B cell (primary cell): ENCODE data around the gene KPNA4. TPM values are rescaled to one million over a fixed set of nuclear protein-coding genes. Genes with fewer than 3 reads are reported as not detected.

Experiments
- ATAC-seq: fragments of 200-7000 bp; cut with Tn5 transposase; one replicate; pipeline ENCODE4 v1.10.0; 2021; ENCODE audit warnings: low read depth, mild to moderate bottlenecking, moderate number of reproducible peaks, moderate library complexity
- CTCF ChIA-PET: fragments of 350-600 bp; sonication (Branson Sonifier 250); formaldehyde crosslinking; loops from one replicate; lab custom pipeline; 2021; ENCODE audit warnings: antibody characterized with exemption, inconsistent platforms; lab: Charles Lee
- POLR2A ChIA-PET: fragments of 350-600 bp; sonication (Branson Sonifier 250); formaldehyde crosslinking; loops from one replicate; lab custom pipeline; 2021; ENCODE audit warnings: antibody characterized with exemption; lab: Charles Lee
- DNase-seq: peaks from one replicate; pipeline ENCODE4 v3.0.0; 2013
- H2AFZ ChIP-seq: 2 replicates; pipeline ENCODE4 v1.6.1; 2012; ENCODE audit warnings: mild to moderate bottlenecking, low read depth, low read length; ENCODE audit not compliant: insufficient read depth, poor library complexity, severe bottlenecking
- H3K27ac ChIP-seq, 2 donors: 1 replicate in 1 of 2; 2 replicates in 1 of 2; pipeline ENCODE4 v1.5.1; 2012 to 2013; ENCODE audit warnings: low read length in 2 of 2, mild to moderate bottlenecking in 2 of 2, moderate library complexity in 1 of 2
- H3K27me3 ChIP-seq, 4 experiments: fragments of 200-600 bp in 1 of 4; sonication (generic) in 1 of 4; replicated peaks in 1 of 4; 1 replicate in 2 of 4; 2 replicates in 2 of 4; pipeline versions ENCODE4 v1.6.1 to v1.7.0; 2013 to 2016; ENCODE audit warnings: low read length in 3 of 4, mild to moderate bottlenecking in 2 of 4, mixed read lengths in 1 of 4, moderate library complexity in 1 of 4; ENCODE audit not compliant: insufficient read depth in 4 of 4, control insufficient read depth in 3 of 4; ENCODE audit errors: control extremely low read depth in 1 of 4
- H3K36me3 ChIP-seq, 2 experiments: replicated peaks in 1 of 2; 1 replicate in 1 of 2; 2 replicates in 1 of 2; pipeline versions ENCODE4 v1.6.1 to v1.7.1; 2013; ENCODE audit warnings: low read length in 1 of 2; ENCODE audit not compliant: insufficient read depth in 2 of 2, control insufficient read depth in 1 of 2; ENCODE audit errors: control extremely low read depth in 1 of 2, extremely low read depth in 1 of 2
- H3K4me1 ChIP-seq, 2 donors: fragments of 200-600 bp in 1 of 2; sonication (generic) in 1 of 2; 1 replicate in 1 of 2; 2 replicates in 1 of 2; pipeline versions ENCODE4 v1.5.1 to v1.6.1; 2013 to 2017; ENCODE audit warnings: low read length in 2 of 2; ENCODE audit not compliant: control insufficient read depth in 2 of 2, insufficient read depth in 2 of 2
- H3K4me2 ChIP-seq: replicated peaks from 2 replicates; pipeline ENCODE3; 2012; ENCODE audit warnings: mild to moderate bottlenecking, low read depth, low read length; ENCODE audit not compliant: poor library complexity, severe bottlenecking
- H3K4me3 ChIP-seq, 5 experiments: fragments of 200-600 bp in 1 of 5; sonication (generic) in 1 of 5; 1 replicate in 3 of 5; 2 replicates in 2 of 5; pipeline versions ENCODE4 v1.5.1 to v1.7.0; 2011 to 2016; ENCODE audit warnings: low read length in 4 of 5, mild to moderate bottlenecking in 4 of 5, low read depth in 2 of 5, control low read depth in 1 of 5, moderate library complexity in 1 of 5; ENCODE audit not compliant: insufficient read depth in 1 of 5; ENCODE audit errors: control extremely low read depth in 1 of 5, extremely low read depth in 1 of 5
- H3K79me2 ChIP-seq: fragments of 200-600 bp; sonication (generic); one replicate; pipeline ENCODE4 v1.6.0; 2016; ENCODE audit warnings: low read length; ENCODE audit not compliant: control insufficient read depth, insufficient read depth
- H3K9ac ChIP-seq: fragments of 200-600 bp; sonication (generic); 2 replicates; pipeline ENCODE4 v1.6.1; 2017; ENCODE audit warnings: mild to moderate bottlenecking, low read length, moderate library complexity
- H3K9me3 ChIP-seq, 3 donors: one replicate each; pipeline versions ENCODE4 v1.6.1 to v1.7.1; 2013; ENCODE audit warnings: low read length in 2 of 3; ENCODE audit not compliant: control insufficient read depth in 2 of 3, insufficient read depth in 1 of 3; ENCODE audit errors: control extremely low read depth in 1 of 3
- H4K20me1 ChIP-seq: 2 replicates; pipeline ENCODE4 v1.6.0; 2012; ENCODE audit warnings: mild to moderate bottlenecking, low read length; ENCODE audit not compliant: insufficient read depth, control insufficient read depth, poor library complexity, severe bottlenecking
- H3K27ac Mint-ChIP-seq: one replicate; pipeline ENCODE4 v1.8.0; 2021; ENCODE audit warnings: mixed read lengths
- H3K27me3 Mint-ChIP-seq: one replicate; pipeline ENCODE4 v1.8.0; 2021; ENCODE audit warnings: mixed read lengths
- H3K4me1 Mint-ChIP-seq: one replicate; pipeline ENCODE4 v1.8.0; 2021; ENCODE audit warnings: mixed read lengths
- H3K4me3 Mint-ChIP-seq: one replicate; pipeline ENCODE4 v1.8.0; 2021; ENCODE audit warnings: mixed read lengths
- H3K9me3 Mint-ChIP-seq: one replicate; pipeline ENCODE4 v1.8.0; 2022; ENCODE audit warnings: mixed read lengths; ENCODE audit not compliant: insufficient read depth
- CTCF ChIP-seq: fragments of 200-600 bp; IDR thresholded peaks from one replicate; pipeline ENCODE4 v1.8.0; 2022; ENCODE audit warnings: antibody characterized with exemption, mild to moderate bottlenecking
- EZH2 ChIP-seq: IDR thresholded peaks from 2 replicates; pipeline ENCODE4 v1.6.1; 2012; ENCODE audit warnings: borderline replicate concordance, low read depth, mild to moderate bottlenecking, moderate library complexity, low read length; ENCODE audit not compliant: insufficient read depth, poor library complexity, severe bottlenecking
- WGBS: methylation state at CpG from one replicate; pipeline ENCODE4 v1.1.5; 2013; ENCODE audit warnings: missing lambda C conversion rate; ENCODE audit not compliant: insufficient coverage; 5-methylcytosine and 5-hydroxymethylcytosine counted together
- intact Hi-C: fragments of 100-400 bp; cut with micrococcal nuclease; formaldehyde crosslinking; loops from one replicate; pipeline ENCODE4 v1.10.0; 2022
- polyA plus RNA-seq: library from polyadenylated mRNA; depleted of rRNA; stranded (reverse); fragments of >200 nt; gene quantifications from 2 replicates; pipeline ENCODE4 v1.2.3, GENCODE V29; 2012
- total RNA-seq, 2 donors: library from RNA; stranded (reverse); fragments of 120-200 nt in 1 of 2; gene quantifications; 1 replicate in 1 of 2; 2 replicates in 1 of 2; pipeline versions ENCODE4 v1.2.3 to v1.2.4, GENCODE V29; 2013 to 2022

The KPNA4 gene
- total and polyA plus RNA-seq, 2 donors (not counting 1 experiment from before 2014, with no cell fraction given), result 9.6 to 55.1 TPM

- intact Hi-C loops, result no loop called here
- TF ChIP-seq CTCF (no peak), EZH2 (no peak)
- H3K9me3 ChIP-seq, result peaks cover 2 to 12% (median 7%) of the 10 kb centered on the region in 3 donors
- Mint-ChIP-seq H3K9me3 (peaks cover 2% of the 10 kb centered on the region), H3K27me3 (peaks cover 17% of the 10 kb centered on the region), H3K4me1 (peaks cover 2% of the 10 kb centered on the region), H3K4me3 (no peak overlapping the region), H3K27ac (no peak overlapping the region)
- H3K4me1 ChIP-seq, result no peaks in the 10 kb centered on the region
- H3K27ac ChIP-seq, result no peak overlapping the region
- no peak overlapping the region for H3K9ac ChIP-seq
- no peaks in the 10 kb centered on the region for H3K79me2 ChIP-seq
- 100% methylated on average over 1 of the region's 4 CpGs for WGBS
- POLR2A ChIA-PET, result no interaction called here
- no peak overlapping the region for H3K4me3 ChIP-seq
- no peak overlapping the region for H2AFZ ChIP-seq
- H3K36me3 ChIP-seq, result no peaks in the 10 kb centered on the region
- no peak overlapping the region for H3K4me2 ChIP-seq
- no peaks in the 10 kb centered on the region for H4K20me1 ChIP-seq
- DNase-seq, result no peak
- H3K27me3 ChIP-seq, result no peaks in the 10 kb centered on the region
- CTCF ChIA-PET, result no interaction called here
- no peak for ATAC-seq
These were observed 12.3 kb upstream of the KPNA4 start for GRCh38 chr3:160577556-160578195.

GRCh38 chr3:160577093-160577492 lies 11.7 kb upstream of the KPNA4 start:
- Histone ChIP-seq H3K36me3 (no peaks in the 10 kb centered on the region), H2AFZ (no peak overlapping the region), H4K20me1 (no peaks in the 10 kb centered on the region), H3K9ac (no peak overlapping the region), H3K4me3 (no peak overlapping the region), H3K79me2 (no peaks in the 10 kb centered on the region), H3K27me3 (no peaks in the 10 kb centered on the region), H3K9me3 (peaks cover 1 to 12% (median 6%) of the 10 kb centered on the region in 3 donors), H3K4me1 (no peaks in the 10 kb centered on the region), H3K4me2 (no peak overlapping the region), H3K27ac (no peak overlapping the region)
- no peak for ATAC-seq
- H3K4me3 Mint-ChIP-seq, result no peak overlapping the region
- no peaks in the 10 kb centered on the region for H3K4me1 Mint-ChIP-seq
- H3K27me3 Mint-ChIP-seq, result peaks cover 14% of the 10 kb centered on the region
- ChIA-PET CTCF (no interaction called here), POLR2A (no interaction called here)
- no CpG with 5 or more reads among the region's 2 CpGs for WGBS
- TF ChIP-seq EZH2 (no peak), CTCF (no peak)
- no peak overlapping the region for H3K27ac Mint-ChIP-seq
- H3K9me3 Mint-ChIP-seq, result peaks cover 2% of the 10 kb centered on the region
- no peak for DNase-seq
- intact Hi-C loops, result no loop called here
